GM12873 (cell line): ENCODE results near the gene MFAP2.

Experiments
- CTCF ChIP-seq: IDR thresholded peaks from 2 replicates; pipeline ENCODE4 v1.5.1; 2012; ENCODE audit warnings: low read depth, mild to moderate bottlenecking, moderate library complexity, low read length, control low read depth; ENCODE audit not compliant: insufficient read depth; ENCODE audit errors: missing control alignments

Gene MFAP2

GRCh38 chr1:16996845-16997244, 16.4 kb upstream of the MFAP2 start:
- no peak for TF ChIP-seq CTCF

DNA sequence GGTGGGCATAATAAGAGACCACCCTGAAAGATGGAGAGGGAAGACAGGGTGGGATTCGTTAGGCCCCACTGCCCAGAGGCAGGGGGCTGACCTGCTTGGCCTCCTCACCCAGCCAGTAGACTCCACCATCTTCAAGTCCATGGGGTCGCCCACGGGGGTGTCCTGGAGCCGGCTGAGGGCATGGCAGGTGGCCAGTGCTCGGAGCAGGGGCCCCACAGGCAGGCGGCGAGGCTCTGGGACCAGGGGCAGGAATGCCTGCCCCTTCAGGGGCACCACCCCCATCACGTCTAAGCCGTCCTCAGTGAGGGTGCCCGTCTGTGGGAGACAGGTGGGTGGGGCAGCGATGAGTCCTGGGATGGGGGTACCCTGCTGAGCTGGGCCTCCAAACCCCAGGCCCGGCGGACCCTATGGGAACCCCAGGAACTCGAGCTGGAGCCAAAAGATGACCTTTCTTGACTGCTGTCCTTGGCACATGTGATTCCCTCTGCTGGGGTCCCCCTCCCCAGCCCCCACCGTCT, 13.2 kb upstream of the MFAP2 start:
- TF ChIP-seq CTCF = no peak

- no peak for TF ChIP-seq CTCF
Measured at GRCh38 chr1:16992675-16993074, 12.3 kb upstream of the MFAP2 start.

- TF ChIP-seq CTCF = no peak
Measured at GRCh38 chr1:16992102-16992501, 11.7 kb upstream of the MFAP2 start.

GRCh38 chr1:16991571-16991970, 11.2 kb upstream of the MFAP2 start:
- TF ChIP-seq CTCF = no peak

DNA sequence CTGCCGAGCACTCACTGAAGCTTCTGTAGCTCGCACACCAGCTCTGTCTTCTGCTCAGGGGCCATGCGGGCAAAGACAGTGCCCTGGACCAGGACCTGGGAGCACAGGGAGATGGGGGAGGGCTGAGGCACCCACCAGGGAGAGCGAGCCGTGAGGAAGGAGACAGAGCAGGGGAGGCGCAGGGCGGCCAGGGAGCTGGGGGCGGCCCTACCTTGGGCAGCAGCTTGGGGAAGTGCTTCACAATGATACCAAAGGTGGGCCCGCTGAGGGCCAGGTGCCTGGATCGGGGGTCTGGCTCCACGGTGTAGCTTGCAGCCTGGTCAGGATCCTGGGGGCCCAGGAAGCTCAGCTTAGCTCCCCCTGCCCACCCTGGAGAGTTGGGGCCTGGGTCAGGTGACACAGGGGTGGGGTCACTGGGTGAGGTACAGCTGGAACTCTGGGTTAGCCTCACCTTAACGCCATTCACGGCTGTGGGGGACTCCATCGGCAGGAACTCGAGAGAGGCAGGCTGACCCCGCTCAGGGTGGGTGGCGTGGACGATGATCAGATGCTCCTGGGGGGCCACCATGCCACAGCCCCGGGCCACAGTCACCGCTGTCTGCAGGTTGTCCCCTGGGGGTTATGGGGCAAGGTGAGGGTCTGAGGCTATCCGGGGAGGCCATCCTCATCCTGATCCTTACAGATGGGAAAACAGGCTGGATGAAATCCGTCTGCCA, 9.4 kb upstream of the MFAP2 start:
- TF ChIP-seq CTCF = no peak

- no peak for TF ChIP-seq CTCF
Measured at GRCh38 chr1:16988210-16988609, 7.8 kb upstream of the MFAP2 start.
